ENCODE data around the gene GP1BB.

GP1BB gene

GRCh38 chr22:19700790-19701419 is 22.4 kb upstream of the GP1BB start:
- Histone ChIP-seq H3K4me1 (ENCODE audit: insufficient read depth, poor library complexity, severe bottlenecking) (no peaks in the 10 kb centered on the region), H3K36me3 (ENCODE audit: low read depth) (no peaks in the 10 kb centered on the region), H3K27ac (ENCODE audit: poor library complexity, severe bottlenecking) (no peak overlapping the region), H3K9me3 (ENCODE audit: severe bottlenecking) (no peaks in the 10 kb centered on the region), H3K27me3 (ENCODE audit: insufficient read depth, poor library complexity, severe bottlenecking) (no peaks in the 10 kb centered on the region), H3K4me3 (ENCODE audit: severe bottlenecking) (no peak overlapping the region)
- ATAC-seq (ENCODE audit: low read depth), result no peak
- TF ChIP-seq CTCF (IDR thresholded peaks at IDR 0.05; ENCODE audit: poor library complexity, severe bottlenecking), result no peak
- DNase-seq (ENCODE audit: low spot score), result no peak

GRCh38 chr22:19701420-19702145 is 21.8 kb upstream of the GP1BB start:
- ATAC-seq (ENCODE audit: low read depth) (no peak), DNase-seq (ENCODE audit: low spot score) (no peak)
- TF ChIP-seq CTCF (IDR thresholded peaks at IDR 0.05; ENCODE audit: poor library complexity, severe bottlenecking), result no peak
- Histone ChIP-seq H3K27ac (ENCODE audit: poor library complexity, severe bottlenecking) (no peak overlapping the region), H3K9me3 (ENCODE audit: severe bottlenecking) (no peaks in the 10 kb centered on the region), H3K4me3 (ENCODE audit: severe bottlenecking) (no peak overlapping the region), H3K36me3 (ENCODE audit: low read depth) (no peaks in the 10 kb centered on the region), H3K27me3 (ENCODE audit: insufficient read depth, poor library complexity, severe bottlenecking) (no peaks in the 10 kb centered on the region), H3K4me1 (ENCODE audit: insufficient read depth, poor library complexity, severe bottlenecking) (no peaks in the 10 kb centered on the region)

GRCh38 chr22:19703869-19704268 is 19.5 kb upstream of the GP1BB start:
- no peak for ATAC-seq (ENCODE audit: low read depth)
- H3K4me3 ChIP-seq (ENCODE audit: severe bottlenecking), result no peak overlapping the region
- TF ChIP-seq CTCF (IDR thresholded peaks at IDR 0.05; ENCODE audit: poor library complexity, severe bottlenecking), result no peak
- H3K4me1 ChIP-seq (ENCODE audit: insufficient read depth, poor library complexity, severe bottlenecking), result no peaks in the 10 kb centered on the region
- no peaks in the 10 kb centered on the region for H3K36me3 ChIP-seq (ENCODE audit: low read depth)
- peak; percentile 35 for DNase-seq (ENCODE audit: low spot score)
- no peak overlapping the region for H3K27ac ChIP-seq (ENCODE audit: poor library complexity, severe bottlenecking)
- no peaks in the 10 kb centered on the region for H3K9me3 ChIP-seq (ENCODE audit: severe bottlenecking)
- H3K27me3 ChIP-seq (ENCODE audit: insufficient read depth, poor library complexity, severe bottlenecking), result no peaks in the 10 kb centered on the region

GRCh38 chr22:19704355-19705015 is 18.9 kb upstream of the GP1BB start:
- H3K27ac ChIP-seq (ENCODE audit: poor library complexity, severe bottlenecking), result no peak overlapping the region
- ATAC-seq (ENCODE audit: low read depth) (no peak), DNase-seq (ENCODE audit: low spot score) (peak; percentile 37)
- no peaks in the 10 kb centered on the region for H3K9me3 ChIP-seq (ENCODE audit: severe bottlenecking)
- no peaks in the 10 kb centered on the region for H3K36me3 ChIP-seq (ENCODE audit: low read depth)
- no peak for TF ChIP-seq CTCF (IDR thresholded peaks at IDR 0.05; ENCODE audit: poor library complexity, severe bottlenecking)
- no peaks in the 10 kb centered on the region for H3K4me1 ChIP-seq (ENCODE audit: insufficient read depth, poor library complexity, severe bottlenecking)
- H3K27me3 ChIP-seq (ENCODE audit: insufficient read depth, poor library complexity, severe bottlenecking), result no peaks in the 10 kb centered on the region
- no peak overlapping the region for H3K4me3 ChIP-seq (ENCODE audit: severe bottlenecking)

Data from RWPE2 (cell line).